Suprapubic skin (tissue), 4 donors: ENCODE data around the gene CALCOCO1. TPM values are rescaled to one million over a fixed set of nuclear protein-coding genes. Genes with fewer than 3 reads are reported as not detected.
A peak's percentile ranks its signal among the peaks of the same experiment; 100 is the strongest.

Experiments used
- DNase-seq, 2 donors: peaks; one replicate each; pipeline ENCODE4 v3.0.0-alpha.2; 2019; ENCODE audit warnings: low spot score in 2 of 2
- H3K27ac ChIP-seq: fragments of 200-600 bp; sonication (generic); one replicate; pipeline ENCODE4 v1.5.1; 2019
- H3K27me3 ChIP-seq: fragments of 200-600 bp; sonication (generic); one replicate; pipeline ENCODE4 v1.5.1; 2019
- H3K36me3 ChIP-seq: fragments of 200-600 bp; sonication (generic); one replicate; pipeline ENCODE4 v1.5.1; 2019
- H3K4me1 ChIP-seq: fragments of 200-600 bp; sonication (generic); one replicate; pipeline ENCODE4 v1.5.1; 2019
- H3K4me3 ChIP-seq: fragments of 200-600 bp; sonication (generic); one replicate; pipeline ENCODE4 v1.5.1; 2019; ENCODE audit warnings: mild to moderate bottlenecking
- H3K9me3 ChIP-seq: fragments of 200-600 bp; sonication (generic); one replicate; pipeline ENCODE4 v1.5.1; 2019
- EP300 ChIP-seq: sonication (generic); formaldehyde crosslinking; IDR thresholded peaks from one replicate; pipeline ENCODE4 v1.6.1; 2017; ENCODE audit warnings: antibody characterized with exemption
- POLR2A ChIP-seq, 2 donors: fragments of 450-650 bp; IDR thresholded peaks; one replicate each; pipeline ENCODE4 v1.6.1; 2017; ENCODE audit warnings: antibody characterized with exemption in 2 of 2, mild to moderate bottlenecking in 2 of 2, moderate library complexity in 2 of 2
- POLR2AphosphoS5 ChIP-seq, 3 donors: sonication (generic); formaldehyde crosslinking; IDR thresholded peaks; one replicate each; pipeline ENCODE4 v1.6.1; 2017; ENCODE audit warnings: antibody characterized with exemption in 3 of 3
- WGBS: methylation state at CpG from one replicate; pipeline ENCODE4 v1.1.5; 2018; 5-methylcytosine and 5-hydroxymethylcytosine counted together
- total RNA-seq, 4 donors: library from RNA; depleted of rRNA; stranded (reverse); fragments of >200 nt; gene quantifications; one replicate each; pipeline ENCODE4 v1.1.0, GENCODE V29; 2016
- TF ChIP-seq, protein P1 (sequence below), 2 donors: fragments of 200-600 bp in 1 of 2; fragments of 450-650 bp in 1 of 2; sonication (generic) in 1 of 2; IDR thresholded peaks; one replicate each; pipeline ENCODE4 v1.5.1; 2016 to 2019; ENCODE audit warnings: antibody characterized with exemption in 2 of 2, mild to moderate bottlenecking in 1 of 2, moderate library complexity in 1 of 2

Gene CALCOCO1, protein sequence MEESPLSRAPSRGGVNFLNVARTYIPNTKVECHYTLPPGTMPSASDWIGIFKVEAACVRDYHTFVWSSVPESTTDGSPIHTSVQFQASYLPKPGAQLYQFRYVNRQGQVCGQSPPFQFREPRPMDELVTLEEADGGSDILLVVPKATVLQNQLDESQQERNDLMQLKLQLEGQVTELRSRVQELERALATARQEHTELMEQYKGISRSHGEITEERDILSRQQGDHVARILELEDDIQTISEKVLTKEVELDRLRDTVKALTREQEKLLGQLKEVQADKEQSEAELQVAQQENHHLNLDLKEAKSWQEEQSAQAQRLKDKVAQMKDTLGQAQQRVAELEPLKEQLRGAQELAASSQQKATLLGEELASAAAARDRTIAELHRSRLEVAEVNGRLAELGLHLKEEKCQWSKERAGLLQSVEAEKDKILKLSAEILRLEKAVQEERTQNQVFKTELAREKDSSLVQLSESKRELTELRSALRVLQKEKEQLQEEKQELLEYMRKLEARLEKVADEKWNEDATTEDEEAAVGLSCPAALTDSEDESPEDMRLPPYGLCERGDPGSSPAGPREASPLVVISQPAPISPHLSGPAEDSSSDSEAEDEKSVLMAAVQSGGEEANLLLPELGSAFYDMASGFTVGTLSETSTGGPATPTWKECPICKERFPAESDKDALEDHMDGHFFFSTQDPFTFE
- total RNA-seq = 100 to 1,000 TPM; 287 to 729 (median 317) TPM

DNA sequence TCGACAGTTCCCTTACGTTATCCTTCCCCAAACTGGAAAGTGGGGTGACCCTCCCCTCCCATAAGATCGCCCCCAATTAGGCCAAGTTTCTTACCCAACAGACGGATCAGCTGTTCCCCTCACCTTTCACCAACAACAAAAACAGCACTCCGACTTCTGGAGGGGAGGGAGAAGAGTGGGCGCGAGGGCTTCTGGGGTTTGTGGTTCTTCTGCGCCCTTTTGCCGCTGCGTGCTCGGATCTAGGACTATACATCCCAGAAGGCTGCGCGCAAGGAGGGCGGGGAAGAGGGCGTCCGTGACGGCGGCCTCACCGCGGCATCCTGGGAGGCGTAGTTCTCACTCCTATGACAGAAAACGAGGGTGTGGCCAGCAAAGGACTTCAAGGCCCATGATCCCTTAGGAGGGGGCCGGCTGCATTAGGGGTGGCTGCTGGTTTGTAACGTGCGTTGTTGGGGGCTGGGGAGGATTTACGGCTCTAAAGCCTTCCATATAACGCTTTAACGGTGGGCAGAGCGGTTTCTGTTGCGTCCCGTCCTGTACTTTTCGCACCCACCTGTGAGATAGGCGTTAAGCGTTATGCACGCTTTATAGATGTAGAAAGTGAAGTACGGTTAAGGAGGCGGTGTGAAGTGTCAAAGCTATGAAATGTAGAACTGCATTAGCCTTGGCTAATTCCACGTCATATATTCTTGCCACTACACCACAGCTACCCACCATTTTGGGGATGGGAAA is at the start of gene CALCOCO1:
Gene CALCOCO1 (minus strand): TSS at position 143 of the 732 bp plus-strand sequence. CDS start 2,210 bp downstream, outside the sequence.
- H3K36me3 ChIP-seq = peaks cover 27% of the 10 kb centered on the region
- DNase-seq = peak; percentile 97 to 98
- H3K27me3 ChIP-seq = no peaks in the 10 kb centered on the region
- H3K4me3 ChIP-seq = peak within 1 kb of the TSS; percentile 85
- TF ChIP-seq, protein P1, sequence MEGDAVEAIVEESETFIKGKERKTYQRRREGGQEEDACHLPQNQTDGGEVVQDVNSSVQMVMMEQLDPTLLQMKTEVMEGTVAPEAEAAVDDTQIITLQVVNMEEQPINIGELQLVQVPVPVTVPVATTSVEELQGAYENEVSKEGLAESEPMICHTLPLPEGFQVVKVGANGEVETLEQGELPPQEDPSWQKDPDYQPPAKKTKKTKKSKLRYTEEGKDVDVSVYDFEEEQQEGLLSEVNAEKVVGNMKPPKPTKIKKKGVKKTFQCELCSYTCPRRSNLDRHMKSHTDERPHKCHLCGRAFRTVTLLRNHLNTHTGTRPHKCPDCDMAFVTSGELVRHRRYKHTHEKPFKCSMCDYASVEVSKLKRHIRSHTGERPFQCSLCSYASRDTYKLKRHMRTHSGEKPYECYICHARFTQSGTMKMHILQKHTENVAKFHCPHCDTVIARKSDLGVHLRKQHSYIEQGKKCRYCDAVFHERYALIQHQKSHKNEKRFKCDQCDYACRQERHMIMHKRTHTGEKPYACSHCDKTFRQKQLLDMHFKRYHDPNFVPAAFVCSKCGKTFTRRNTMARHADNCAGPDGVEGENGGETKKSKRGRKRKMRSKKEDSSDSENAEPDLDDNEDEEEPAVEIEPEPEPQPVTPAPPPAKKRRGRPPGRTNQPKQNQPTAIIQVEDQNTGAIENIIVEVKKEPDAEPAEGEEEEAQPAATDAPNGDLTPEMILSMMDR (IDR thresholded peaks at IDR 0.05) = no peak
- TF ChIP-seq EP300 (no peak), POLR2AphosphoS5 (IDR thresholded peaks at IDR 0.05) (peak in 1 of 3 donors; percentile 43), POLR2A (IDR thresholded peaks at IDR 0.05) (no peak)
- H3K27ac ChIP-seq = peak within 1 kb of the TSS; percentile 66
- 1% methylated on average over 24 of the region's 38 CpGs for WGBS
- no peaks in the 10 kb centered on the region for H3K9me3 ChIP-seq
- peaks cover 18% of the 10 kb centered on the region for H3K4me1 ChIP-seq

DNA sequence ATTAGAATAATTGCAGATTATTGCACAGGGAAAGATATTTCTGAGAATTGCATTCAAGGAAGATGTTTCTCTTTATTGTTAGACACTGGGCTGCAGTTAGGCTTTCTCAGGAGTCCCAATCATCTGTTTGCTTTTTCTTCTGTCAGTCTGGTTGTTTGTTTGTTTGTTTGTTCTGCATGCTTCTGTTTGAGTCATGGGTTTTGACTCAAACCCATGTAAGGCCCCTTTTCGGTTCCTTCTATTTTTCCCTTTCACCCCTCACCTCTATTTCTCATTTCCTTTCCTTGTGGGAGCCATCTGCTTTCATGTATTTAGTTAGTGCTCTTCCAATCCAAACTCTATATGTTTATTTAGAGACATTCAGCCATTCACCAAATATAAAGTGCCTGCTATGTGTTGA is 49.6 kb upstream of the CALCOCO1 start:
- Histone ChIP-seq H3K4me1 (peaks cover 16% of the 10 kb centered on the region), H3K36me3 (no peaks in the 10 kb centered on the region), H3K27ac (no peak overlapping the region), H3K27me3 (no peaks in the 10 kb centered on the region), H3K9me3 (no peaks in the 10 kb centered on the region), H3K4me3 (no peak overlapping the region)
- WGBS = 100% methylated on average over 1 of the region's 1 CpG
- DNase-seq = no peak
- TF ChIP-seq POLR2A (IDR thresholded peaks at IDR 0.05) (no peak), EP300 (no peak), POLR2AphosphoS5 (IDR thresholded peaks at IDR 0.05) (no peak)
- TF ChIP-seq, protein P1 (IDR thresholded peaks at IDR 0.05) = no peak

DNA sequence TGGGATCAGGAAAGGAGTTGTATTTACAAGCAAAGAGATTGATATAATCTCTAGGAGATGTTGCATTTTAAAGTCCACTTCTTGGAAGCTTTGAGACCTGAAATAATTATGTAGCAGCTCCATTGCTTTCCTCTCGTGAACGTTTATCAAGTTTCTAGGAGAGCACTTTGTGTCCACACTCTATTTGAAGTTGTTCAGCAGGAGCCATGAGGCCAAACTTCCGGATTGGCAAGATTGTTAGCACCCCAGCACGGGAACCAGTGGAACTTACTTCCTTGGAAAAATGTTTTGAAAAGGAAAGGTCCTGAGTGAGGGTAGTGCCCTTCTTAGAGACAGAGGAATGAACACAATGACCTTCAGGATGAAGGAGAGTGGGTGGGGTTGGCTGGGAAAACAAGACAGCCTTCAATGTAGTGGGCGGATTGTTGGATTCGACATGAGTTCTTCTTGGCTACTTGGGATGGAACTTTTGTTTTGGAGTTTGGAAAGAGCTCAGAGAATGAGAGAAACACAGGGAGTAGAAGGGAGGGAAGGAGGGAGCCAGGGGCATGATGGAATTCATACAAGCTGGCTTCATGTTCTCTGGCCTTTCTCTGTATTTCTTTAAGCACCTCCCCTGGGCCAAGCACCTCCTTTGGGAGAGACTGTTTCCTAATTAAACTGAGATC is 48.4 kb upstream of the CALCOCO1 start:
- Histone ChIP-seq H3K4me3 (no peak overlapping the region), H3K27ac (peak overlapping the region; percentile 73), H3K27me3 (no peaks in the 10 kb centered on the region), H3K4me1 (peaks cover 16% of the 10 kb centered on the region), H3K9me3 (no peaks in the 10 kb centered on the region), H3K36me3 (no peaks in the 10 kb centered on the region)
- TF ChIP-seq, protein P1 (IDR thresholded peaks at IDR 0.05) = no peak
- no peak for TF ChIP-seq EP300
- TF ChIP-seq POLR2A (IDR thresholded peaks at IDR 0.05) = no peak
- no peak for TF ChIP-seq POLR2AphosphoS5 (IDR thresholded peaks at IDR 0.05)
- 40% methylated on average over 6 of the region's 6 CpGs for WGBS
- DNase-seq = peak in 1 of 2 donors; percentile 68

DNA sequence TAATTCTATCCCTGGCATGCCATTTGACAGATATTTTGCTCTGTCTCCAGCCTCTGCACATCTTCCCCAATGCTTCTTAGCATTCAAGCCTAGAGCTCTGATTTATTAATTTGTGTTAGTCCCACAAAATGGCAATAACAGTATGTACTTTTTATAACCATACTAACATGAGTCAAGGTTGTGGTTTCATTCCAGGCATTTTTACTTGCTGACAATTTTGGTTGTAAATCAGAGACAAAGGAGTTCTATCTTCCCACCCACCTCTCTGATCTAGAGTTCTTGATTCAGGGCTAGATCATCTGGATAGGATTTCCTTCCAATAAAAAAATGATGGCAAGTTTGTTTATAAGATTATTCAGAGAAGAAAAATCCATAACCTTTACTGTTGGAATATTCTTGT is 43.0 kb upstream of the CALCOCO1 start:
- Histone ChIP-seq H3K27me3 (peaks cover 5% of the 10 kb centered on the region), H3K4me1 (peaks cover 5% of the 10 kb centered on the region), H3K27ac (no peak overlapping the region), H3K9me3 (no peaks in the 10 kb centered on the region), H3K36me3 (no peaks in the 10 kb centered on the region), H3K4me3 (no peak overlapping the region)
- DNase-seq = no peak
- TF ChIP-seq POLR2A (IDR thresholded peaks at IDR 0.05) (no peak), POLR2AphosphoS5 (IDR thresholded peaks at IDR 0.05) (no peak), EP300 (no peak)
- TF ChIP-seq, protein P1 (IDR thresholded peaks at IDR 0.05) = no peak
